NCI-H69 (cell line): ENCODE data around the gene PCARE.
"Not testable (repeated sequence)": the region's sequence is repeated elsewhere in the genome, so short reads cannot be mapped to it uniquely, and the experiment has no call there.

Source experiments
- DNase-seq: peaks from one replicate; lab custom pipeline; 2025; lab: John Stamatoyannopoulos, UW

Gene PCARE

DNA sequence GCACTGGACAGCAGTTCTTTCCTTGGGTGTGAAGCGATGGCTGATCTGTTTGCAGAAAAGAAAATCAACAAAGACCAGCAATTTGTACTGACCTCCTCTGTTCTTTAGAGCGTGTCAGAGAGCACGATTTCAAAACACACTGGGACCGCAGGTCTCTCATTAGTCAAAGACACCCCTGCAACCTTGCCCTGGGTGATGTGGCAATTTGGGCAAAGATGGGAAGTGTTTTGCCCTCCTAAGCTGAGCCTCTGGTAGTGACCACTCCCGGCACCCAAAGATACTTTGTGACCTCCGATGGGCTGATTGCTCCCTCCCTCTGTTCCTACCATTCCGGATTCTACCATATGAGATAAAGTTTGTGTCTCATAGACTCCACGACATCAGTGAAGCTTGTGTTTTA, 22.6 kb upstream of the PCARE start:
- no peak for DNase-seq

DNA sequence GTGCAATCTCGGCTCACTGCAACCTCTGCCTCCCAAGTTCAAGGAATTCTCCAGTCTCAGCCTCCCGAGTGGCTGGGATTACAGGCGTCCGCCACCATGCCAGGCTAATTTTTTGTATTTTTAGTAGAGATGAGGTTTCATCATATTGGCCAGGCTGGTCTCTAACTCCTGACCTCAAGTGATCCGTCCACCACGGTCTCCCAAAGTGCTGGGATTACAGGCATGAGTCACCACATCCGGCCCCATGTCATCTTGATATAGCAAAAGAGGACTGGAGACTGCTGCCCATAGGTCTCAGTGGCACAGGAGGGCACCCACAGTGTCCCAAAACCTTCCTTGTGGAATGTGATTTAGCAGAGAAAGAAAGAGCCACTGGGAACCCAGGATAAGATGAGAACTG, 16.0 kb upstream of the PCARE start:
- DNase-seq = not testable (repeated sequence)

- DNase-seq = no peak
Measured at GRCh38 chr2:29084554-29084953, 10.2 kb upstream of the PCARE start.

DNA sequence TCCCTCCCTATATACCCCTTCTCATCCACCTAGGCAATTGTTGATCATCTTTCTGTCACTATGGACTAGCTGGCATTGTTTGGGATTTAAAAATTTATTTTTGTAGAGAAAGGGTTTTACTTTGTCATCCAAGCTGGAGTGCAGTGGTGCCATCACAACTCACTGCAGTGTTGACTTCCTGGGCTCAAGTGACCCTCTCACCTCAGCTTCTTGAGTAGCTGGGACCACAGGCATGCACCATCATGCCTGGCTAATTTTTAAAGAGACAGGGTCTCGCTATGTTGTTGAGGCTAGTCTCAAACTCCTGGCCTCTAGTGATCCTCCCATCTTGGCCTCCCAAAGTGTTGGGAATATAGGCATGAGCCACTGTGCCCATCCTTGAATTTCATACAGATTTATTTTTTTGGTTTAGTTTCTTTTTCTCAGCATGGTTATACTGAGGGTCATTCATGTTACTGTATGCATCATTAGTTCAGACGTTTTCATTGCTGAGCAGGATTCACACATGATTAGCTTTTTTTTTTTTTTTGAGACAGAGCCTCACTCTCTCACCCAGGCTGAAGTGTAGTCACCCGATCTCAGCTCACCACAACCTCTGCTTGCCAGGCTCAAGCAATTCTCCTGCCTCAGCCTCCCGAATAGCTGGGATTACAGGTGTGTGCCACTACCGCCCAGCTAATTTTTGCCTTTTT, 8.6 kb upstream of the PCARE start:
- DNase-seq = no peak

- no peak for DNase-seq
Measured at GRCh38 chr2:29080886-29081743, 6.8 kb upstream of the PCARE start.

DNA sequence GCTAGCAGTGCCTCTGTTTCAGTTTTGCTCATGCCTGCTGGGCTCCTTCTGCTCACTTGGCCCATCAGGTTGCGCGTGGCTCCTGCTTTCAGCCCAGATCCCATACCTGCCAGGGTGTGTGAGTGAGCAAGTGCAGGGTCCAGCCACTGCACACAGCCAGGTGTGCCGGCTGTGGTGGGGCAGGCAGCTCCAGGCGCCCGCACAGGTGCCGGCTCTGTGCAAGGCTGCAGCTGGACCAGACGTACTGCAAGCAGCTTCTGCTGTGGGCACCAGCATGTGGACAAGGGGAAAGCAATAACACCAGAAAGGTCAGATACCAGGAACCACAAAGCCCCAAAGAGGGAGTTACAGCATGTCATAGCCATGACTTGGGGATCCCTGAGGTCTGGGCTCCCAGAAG, 5.6 kb upstream of the PCARE start:
- DNase-seq = no peak

- no peak for DNase-seq
Measured at GRCh38 chr2:29075894-29076705, 1.8 kb upstream of the PCARE start.

- no peak for DNase-seq
Measured at GRCh38 chr2:29073933-29074332, 390 bp downstream of the PCARE start.

- no peak for DNase-seq
Measured at GRCh38 chr2:29072971-29073725, 1.2 kb downstream of the PCARE start.

- DNase-seq = no peak
Measured at GRCh38 chr2:29072251-29072650, 2.1 kb downstream of the PCARE start.

DNA sequence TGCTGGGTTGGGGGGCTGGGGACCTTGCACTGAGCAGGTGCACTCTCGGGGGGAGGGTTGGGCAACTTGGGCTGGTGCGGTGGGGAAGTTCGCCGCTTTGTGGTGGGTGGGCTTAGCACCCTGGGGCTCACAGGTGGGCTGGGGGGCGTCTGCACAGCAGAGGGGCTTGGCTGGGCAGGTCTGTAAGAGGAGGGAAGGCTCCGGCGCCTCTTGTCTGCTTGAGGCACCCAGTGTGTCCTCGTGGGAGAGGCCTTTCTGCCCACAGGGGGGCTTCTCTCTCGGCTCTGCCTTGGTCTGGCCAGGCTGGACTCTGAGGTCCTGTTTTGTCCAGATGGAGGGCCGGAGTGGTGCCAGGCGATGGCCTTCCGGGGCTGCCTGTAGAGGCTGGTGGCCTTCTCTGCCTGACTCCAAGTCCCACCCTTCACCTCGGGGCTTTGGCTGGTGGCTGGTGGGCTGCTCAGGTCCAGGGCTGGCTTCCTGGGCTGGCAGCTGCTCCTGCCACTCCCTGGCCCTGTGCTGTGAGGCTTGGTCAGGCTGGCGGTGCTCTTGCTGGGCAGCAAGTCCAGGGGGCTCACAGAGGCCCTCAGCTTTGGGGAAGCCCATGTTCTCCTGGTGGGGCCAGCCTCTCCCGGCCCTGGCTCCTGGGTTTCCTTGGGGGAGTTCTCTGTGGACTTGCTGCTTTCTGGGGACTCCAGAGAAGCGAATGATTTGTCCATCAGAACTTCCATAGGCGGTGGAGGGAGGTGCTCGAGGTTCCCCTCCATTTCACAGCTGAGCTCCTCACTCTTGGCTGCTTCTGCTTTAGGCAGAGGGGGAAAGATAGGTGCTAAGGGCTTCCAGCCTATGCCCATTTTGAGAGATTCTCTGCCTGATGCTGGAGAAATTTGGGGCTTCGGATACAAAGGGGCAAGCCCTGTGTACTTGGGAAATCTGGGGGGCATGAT, 3.0 kb downstream of the PCARE start:
- DNase-seq = no peak

DNA sequence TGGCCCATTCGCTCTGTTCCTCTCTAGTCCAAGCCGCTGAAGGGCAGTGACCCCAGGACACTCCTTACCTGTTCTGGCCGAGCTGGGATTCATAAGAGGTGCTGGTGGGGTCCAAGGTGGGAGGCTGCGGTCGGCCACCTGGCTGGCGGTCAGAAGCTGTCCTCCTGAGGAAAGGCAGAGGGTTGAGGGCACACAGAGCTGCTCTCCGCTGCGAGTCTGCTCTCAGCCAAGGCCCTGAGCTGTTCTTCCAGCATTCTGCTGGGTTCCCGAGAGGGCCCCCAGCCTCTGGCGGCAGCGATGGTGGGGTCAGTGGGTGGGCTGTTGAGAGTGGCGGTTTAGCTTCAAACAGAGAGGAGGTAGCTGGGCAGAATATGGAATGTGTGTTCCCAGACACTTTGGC, 3.8 kb downstream of the PCARE start:
- no peak for DNase-seq

GRCh38 chr2:29068513-29068912, 5.8 kb downstream of the PCARE start:
- DNase-seq = peak; percentile 20

DNA sequence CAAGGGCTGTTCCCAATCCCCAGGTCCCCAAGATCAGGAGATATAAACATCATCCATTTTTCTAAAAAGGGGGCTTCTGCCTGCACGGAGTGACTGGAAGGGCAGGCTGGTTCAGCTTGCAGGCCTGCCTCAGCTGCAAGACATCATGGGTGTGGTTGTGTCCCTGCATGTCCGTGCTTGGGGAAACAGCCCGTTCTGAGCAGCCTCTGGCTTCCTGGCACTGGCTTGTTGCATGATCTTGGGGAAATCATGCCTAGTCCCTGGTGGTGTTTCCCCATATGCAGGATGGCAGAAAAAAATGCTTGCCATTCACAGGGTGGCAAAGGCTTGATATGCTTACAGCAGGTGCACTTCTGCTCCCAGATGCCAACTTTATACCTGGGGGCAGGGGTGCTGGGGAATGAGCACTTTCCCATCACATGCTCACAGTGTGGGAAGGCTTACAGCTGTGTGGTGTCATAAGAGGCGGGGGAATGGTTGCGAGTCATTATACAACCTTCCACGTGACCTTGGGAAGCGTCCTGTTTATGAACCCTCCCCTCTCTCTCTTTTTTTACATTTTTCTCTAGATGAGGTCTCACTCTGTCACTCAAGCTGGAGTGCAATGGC, 7.2 kb downstream of the PCARE start:
- DNase-seq = no peak

DNA sequence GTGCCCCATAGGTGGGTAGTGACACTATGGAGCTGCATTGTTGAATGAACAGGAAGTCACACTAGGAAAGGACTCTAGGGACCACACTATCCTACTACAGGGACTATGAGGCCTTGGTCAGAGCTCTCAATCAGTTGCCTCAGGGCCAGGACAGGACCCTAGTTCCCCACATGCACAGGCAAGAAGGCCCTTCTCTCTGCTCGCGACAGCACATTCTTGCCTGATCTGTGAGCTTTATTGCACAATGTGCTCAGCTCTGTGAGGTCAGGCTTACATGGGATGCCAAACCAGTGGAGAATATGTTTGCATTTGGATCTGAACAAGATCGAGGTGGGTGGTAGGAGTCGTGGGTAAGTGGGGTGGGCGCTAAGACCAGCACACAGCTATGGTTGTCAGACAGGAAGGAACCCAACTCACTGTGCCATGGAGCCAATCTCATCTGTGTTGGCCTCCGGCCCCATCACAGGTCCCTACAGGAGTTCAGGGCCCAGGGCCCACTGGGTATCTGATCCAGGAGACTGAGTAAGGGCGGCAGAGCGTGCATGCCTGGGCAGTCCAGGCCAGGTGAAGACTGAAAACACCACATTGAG, 8.0 kb downstream of the PCARE start:
- no peak for DNase-seq

DNA sequence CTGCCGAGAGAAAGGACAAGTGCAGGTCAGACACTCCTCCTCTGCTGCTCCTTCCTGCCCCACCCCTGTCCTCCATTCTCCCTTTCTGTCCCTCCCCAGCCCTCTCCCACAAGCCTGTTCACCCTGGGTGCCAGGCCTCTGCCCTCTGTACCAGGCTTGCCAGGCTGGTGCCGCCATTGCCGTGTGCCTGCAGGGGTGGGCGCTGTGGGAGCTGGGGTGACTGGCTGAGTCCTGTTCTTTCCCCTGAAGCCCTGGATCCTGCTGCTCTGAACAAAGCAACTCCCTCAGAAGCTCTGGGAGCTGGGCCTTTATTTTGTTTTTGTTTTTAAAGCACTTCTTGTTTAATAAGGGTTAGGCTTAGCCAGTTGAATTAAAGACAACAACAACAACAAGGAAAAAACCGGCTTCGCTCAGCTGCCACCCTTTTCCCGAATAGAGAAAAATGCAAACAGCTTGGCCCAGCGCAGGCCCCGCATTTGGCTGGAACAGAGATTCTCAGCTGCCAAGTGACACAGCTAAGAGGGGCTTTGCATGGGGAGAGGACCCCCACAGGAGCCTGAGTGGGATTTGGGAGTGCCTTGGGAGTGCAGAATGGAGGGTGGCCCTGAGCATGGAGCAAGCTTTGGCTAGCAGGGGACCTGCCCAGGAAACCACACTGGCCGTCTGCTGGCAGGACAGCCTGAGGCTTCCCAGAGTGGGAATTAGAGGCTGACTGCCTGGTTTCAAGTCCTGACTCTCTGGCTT, 9.1 kb downstream of the PCARE start:
- DNase-seq = peak; percentile 9

GRCh38 chr2:29064746-29065067, 9.6 kb downstream of the PCARE start:
- DNase-seq = no peak

DNA sequence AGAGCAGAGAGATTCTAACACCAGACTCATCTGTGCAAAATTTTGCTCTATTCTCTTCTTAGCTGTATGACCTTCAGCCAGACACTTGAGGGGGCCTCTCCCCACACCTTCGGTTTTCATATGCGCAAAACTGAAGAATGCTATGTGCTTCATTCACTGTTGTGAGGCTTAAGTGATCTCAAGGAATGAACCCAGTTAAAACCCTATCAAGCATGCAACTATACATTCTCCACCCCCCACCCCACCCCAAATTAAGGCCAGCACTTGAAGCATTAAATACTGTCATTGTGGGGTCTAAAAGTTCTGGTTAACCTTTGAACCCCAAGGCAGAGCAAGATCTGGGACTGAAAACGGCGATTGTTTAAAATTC, 10.0 kb downstream of the PCARE start:
- DNase-seq = no peak

DNA sequence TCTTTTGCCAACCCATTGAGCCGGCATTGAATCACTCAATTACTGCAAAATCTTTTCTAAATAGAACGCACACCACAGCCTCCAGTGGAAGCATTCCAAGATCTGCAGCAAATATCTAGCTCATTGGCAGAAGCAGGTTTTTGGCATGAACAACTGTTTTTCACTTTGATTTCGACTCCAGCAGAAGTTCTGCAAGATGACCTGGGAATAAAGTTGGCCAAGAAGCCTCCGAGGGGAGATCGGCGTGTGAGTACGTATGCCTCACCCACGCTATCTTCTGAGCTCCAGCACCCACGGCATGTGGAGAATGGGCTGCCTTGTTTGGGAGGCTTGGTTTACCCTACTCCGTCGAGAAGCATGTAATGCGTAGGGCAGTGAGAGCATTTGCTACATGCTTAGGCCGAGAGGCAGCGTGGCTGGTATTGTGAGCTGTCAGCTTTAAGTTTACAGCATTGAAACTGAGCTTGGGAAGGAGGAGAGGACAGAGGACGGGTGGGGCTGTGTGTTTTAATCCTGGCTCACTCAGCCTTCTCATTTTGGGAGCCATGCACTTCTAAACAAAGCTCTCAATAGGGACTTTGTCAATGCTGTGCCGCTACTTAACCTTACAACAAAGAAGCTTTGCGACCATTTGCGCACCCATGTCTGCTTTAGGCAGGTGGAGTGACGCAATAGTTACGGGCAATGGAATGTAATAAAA, 10.5 kb downstream of the PCARE start:
- DNase-seq = peak; percentile 28
